Measurements from ENCODE around the gene OR8D2. TPM values are rescaled to one million over a fixed set of nuclear protein-coding genes. Genes with fewer than 3 reads are reported as not detected.

The OR8D2 gene
- total and polyA plus RNA-seq, 2 donors from 2014 or later = not detected

DNA sequence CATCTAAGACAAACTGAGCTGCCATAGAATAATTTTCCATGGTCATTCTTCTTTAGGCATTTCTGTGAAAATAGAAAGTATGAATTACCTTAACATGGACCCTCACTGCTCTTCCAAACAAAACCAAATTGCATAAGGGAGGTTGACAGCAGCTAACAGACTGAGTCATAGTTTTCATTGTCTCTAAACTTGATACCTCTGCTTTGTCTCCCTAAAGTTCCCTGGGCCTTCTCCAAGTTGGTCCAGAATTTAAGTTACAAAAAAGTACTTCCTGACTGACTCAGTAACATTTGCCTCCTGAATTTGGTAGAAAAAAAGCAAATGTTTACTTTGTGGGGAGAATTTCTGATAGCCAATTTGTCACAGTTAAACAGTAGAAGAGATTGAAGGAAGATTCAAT is 9.3 kb downstream of the OR8D2 start:
- Histone ChIP-seq H3K4me3 (ENCODE audit: low read length in 3 of 3) (no peak overlapping the region), H3K36me3 (ENCODE audit: control insufficient read depth in 2 of 3, insufficient read depth in 3 of 3, low read length in 3 of 3) (no peaks in the 10 kb centered on the region), H3K27me3 (ENCODE audit: control insufficient read depth, insufficient read depth, low read length) (no peaks in the 10 kb centered on the region), H3K9me3 (ENCODE audit: control insufficient read depth in 2 of 3, insufficient read depth in 1 of 3, low read length in 3 of 3) (no peaks in the 10 kb centered on the region), H3K4me1 (ENCODE audit: control insufficient read depth in 2 of 3, insufficient read depth in 2 of 3, low read depth in 1 of 3, low read length in 3 of 3) (no peaks in the 10 kb centered on the region), H3K9ac (ENCODE audit: low read length in 3 of 3) (no peak overlapping the region), H3K27ac (ENCODE audit: low read depth in 2 of 2, low read length in 2 of 2) (no peak overlapping the region)
- TF ChIP-seq, protein P1, sequence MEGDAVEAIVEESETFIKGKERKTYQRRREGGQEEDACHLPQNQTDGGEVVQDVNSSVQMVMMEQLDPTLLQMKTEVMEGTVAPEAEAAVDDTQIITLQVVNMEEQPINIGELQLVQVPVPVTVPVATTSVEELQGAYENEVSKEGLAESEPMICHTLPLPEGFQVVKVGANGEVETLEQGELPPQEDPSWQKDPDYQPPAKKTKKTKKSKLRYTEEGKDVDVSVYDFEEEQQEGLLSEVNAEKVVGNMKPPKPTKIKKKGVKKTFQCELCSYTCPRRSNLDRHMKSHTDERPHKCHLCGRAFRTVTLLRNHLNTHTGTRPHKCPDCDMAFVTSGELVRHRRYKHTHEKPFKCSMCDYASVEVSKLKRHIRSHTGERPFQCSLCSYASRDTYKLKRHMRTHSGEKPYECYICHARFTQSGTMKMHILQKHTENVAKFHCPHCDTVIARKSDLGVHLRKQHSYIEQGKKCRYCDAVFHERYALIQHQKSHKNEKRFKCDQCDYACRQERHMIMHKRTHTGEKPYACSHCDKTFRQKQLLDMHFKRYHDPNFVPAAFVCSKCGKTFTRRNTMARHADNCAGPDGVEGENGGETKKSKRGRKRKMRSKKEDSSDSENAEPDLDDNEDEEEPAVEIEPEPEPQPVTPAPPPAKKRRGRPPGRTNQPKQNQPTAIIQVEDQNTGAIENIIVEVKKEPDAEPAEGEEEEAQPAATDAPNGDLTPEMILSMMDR (IDR thresholded peaks at IDR 0.05; ENCODE audit: borderline replicate concordance, extremely low read depth, insufficient read depth) = no peak
- no peak for FAIRE-seq
- no peak for DNase-seq
- intact Hi-C loops (cut with DNase I) = no loop called here

DNA sequence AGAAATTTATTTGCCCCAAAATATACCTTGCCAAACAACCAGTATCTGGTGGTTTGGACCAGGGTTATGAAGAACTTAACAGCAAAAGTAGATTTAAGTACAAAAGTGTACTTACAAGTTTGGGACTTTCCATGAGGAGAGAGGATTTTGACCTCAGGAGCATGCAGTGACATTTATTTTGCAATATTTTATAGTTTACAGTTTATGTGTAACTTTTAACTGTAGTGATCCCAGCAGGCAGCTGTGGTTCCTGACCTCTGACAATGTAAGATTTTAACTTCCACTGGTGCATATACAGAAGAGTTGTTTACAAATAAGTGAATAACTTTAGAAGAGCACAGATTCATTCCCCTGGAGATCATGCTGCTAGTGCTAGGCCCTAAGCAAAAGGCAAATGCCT is 12.9 kb downstream of the OR8D2 start:
- Histone ChIP-seq H3K27ac (ENCODE audit: low read depth in 2 of 2, low read length in 2 of 2) (no peak overlapping the region), H3K4me3 (ENCODE audit: low read length in 3 of 3) (no peak overlapping the region), H3K36me3 (ENCODE audit: control insufficient read depth in 2 of 3, insufficient read depth in 3 of 3, low read length in 3 of 3) (no peaks in the 10 kb centered on the region), H3K9ac (ENCODE audit: low read length in 3 of 3) (no peak overlapping the region), H3K4me1 (ENCODE audit: control insufficient read depth in 2 of 3, insufficient read depth in 2 of 3, low read depth in 1 of 3, low read length in 3 of 3) (no peaks in the 10 kb centered on the region), H3K27me3 (ENCODE audit: control insufficient read depth, insufficient read depth, low read length) (no peaks in the 10 kb centered on the region), H3K9me3 (ENCODE audit: control insufficient read depth in 2 of 3, insufficient read depth in 1 of 3, low read length in 3 of 3) (no peaks in the 10 kb centered on the region)
- DNase-seq (no peak), FAIRE-seq (no peak)
- TF ChIP-seq, protein P1 (IDR thresholded peaks at IDR 0.05; ENCODE audit: borderline replicate concordance, extremely low read depth, insufficient read depth) = no peak
- intact Hi-C loops (cut with DNase I) = no loop called here

DNA sequence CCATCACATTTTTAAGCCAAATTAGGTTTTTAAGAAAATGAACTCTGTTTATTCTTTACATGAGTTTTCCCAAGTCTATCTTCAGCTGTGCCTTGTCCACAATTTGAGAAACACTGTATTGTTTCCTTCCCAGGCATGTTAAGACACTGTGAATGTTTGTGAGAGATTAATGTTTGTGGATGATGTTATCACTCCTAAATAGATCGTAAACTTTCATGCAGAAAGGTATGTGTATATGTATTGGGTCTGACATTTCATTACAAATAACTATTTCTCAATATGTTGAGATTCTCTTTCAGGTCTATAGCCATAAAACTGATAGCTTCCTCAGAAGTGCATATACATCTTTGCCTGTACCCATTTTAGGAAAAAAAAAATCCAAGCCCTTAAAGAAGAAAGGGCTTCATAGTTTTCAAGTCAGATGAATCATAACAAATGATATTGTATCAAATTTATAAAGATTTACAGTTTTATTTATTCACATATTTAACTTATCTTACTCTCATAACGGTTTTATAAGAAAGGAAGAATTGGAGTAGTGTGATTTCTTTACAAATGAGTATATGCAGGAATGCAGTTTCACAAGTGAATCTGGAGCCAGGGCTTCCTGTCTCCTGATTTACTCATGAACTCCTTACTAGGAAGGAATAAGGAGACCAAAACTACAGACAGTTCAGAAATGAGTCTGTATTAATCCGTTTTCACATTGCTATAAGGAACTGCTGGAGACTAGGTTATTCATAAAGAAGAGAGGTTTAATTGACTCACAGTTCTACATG is 17.5 kb downstream of the OR8D2 start:
- Histone ChIP-seq H3K4me3 (ENCODE audit: low read length in 3 of 3) (no peak overlapping the region), H3K4me1 (ENCODE audit: control insufficient read depth in 2 of 3, insufficient read depth in 2 of 3, low read depth in 1 of 3, low read length in 3 of 3) (no peaks in the 10 kb centered on the region), H3K27ac (ENCODE audit: low read depth in 2 of 2, low read length in 2 of 2) (no peak overlapping the region), H3K27me3 (ENCODE audit: control insufficient read depth, insufficient read depth, low read length) (no peaks in the 10 kb centered on the region), H3K9me3 (ENCODE audit: control insufficient read depth in 2 of 3, insufficient read depth in 1 of 3, low read length in 3 of 3) (no peaks in the 10 kb centered on the region), H3K36me3 (ENCODE audit: control insufficient read depth in 2 of 3, insufficient read depth in 3 of 3, low read length in 3 of 3) (no peaks in the 10 kb centered on the region), H3K9ac (ENCODE audit: low read length in 3 of 3) (no peak overlapping the region)
- peak; percentile 3 for FAIRE-seq
- DNase-seq = no peak
- TF ChIP-seq, protein P1 (IDR thresholded peaks at IDR 0.05; ENCODE audit: borderline replicate concordance, extremely low read depth, insufficient read depth) = no peak
- intact Hi-C loops (cut with DNase I) = no loop called here

Data from kidney (tissue), 14 donors.